HEK293 (cell line): ENCODE measurements around the gene NFE2L2.

Source experiments
- CTCF ChIP-seq: fragments of 450-650 bp; formaldehyde crosslinking; IDR thresholded peaks from 2 replicates; pipeline ENCODE4 v1.5.1; 2016; ENCODE audit warnings: missing biosample characterization, missing genetic modification characterization
- HOXC10 ChIP-seq: sonication (generic); formaldehyde crosslinking; IDR thresholded peaks from 2 replicates; pipeline ENCODE4 v1.8.1; 2023; ENCODE audit warnings: mild to moderate bottlenecking, missing genetic modification reagents
- HOXD13 ChIP-seq: sonication (generic); formaldehyde crosslinking; IDR thresholded peaks from 2 replicates; pipeline ENCODE4 v1.8.0; 2022; ENCODE audit warnings: missing genetic modification reagents, borderline replicate concordance
- INSM2 ChIP-seq: fragments of 450-650 bp; formaldehyde crosslinking; IDR thresholded peaks from 2 replicates; pipeline ENCODE4 v1.5.1; 2016; ENCODE audit warnings: missing biosample characterization, missing genetic modification characterization
- TRIM28 ChIP-seq: IDR thresholded peaks from 2 replicates; pipeline ENCODE4 v1.6.1; 2011; ENCODE audit warnings: low read length, control low read depth, borderline replicate concordance
- ZBTB7A ChIP-seq: fragments of 450-650 bp; formaldehyde crosslinking; IDR thresholded peaks from 2 replicates; pipeline ENCODE4 v1.5.1; 2016; ENCODE audit warnings: low read depth, missing biosample characterization, missing genetic modification characterization
- ZNF155 ChIP-seq: fragments of 450-650 bp; formaldehyde crosslinking; IDR thresholded peaks from 2 replicates; pipeline ENCODE4 v1.5.1; 2016; ENCODE audit warnings: missing biosample characterization, missing genetic modification characterization
- ZNF169 ChIP-seq: fragments of 450-650 bp; formaldehyde crosslinking; IDR thresholded peaks from 2 replicates; pipeline ENCODE4 v1.5.1; 2016; ENCODE audit warnings: missing biosample characterization, missing genetic modification characterization
- ZNF202 ChIP-seq: fragments of 450-650 bp; formaldehyde crosslinking; IDR thresholded peaks from 2 replicates; pipeline ENCODE4 v1.5.1; 2016; ENCODE audit warnings: missing biosample characterization, missing genetic modification characterization, borderline replicate concordance
- ZNF221 ChIP-seq: fragments of 450-650 bp; formaldehyde crosslinking; IDR thresholded peaks from 2 replicates; pipeline ENCODE4 v1.5.1; 2017; ENCODE audit warnings: missing biosample characterization, missing genetic modification characterization, borderline replicate concordance
- ZNF24 ChIP-seq: fragments of 450-650 bp; formaldehyde crosslinking; IDR thresholded peaks from 2 replicates; pipeline ENCODE4 v1.5.1; 2016; ENCODE audit warnings: missing biosample characterization, missing genetic modification characterization
- ZNF274 ChIP-seq, 2 experiments: fragments of 200-500 bp in 1 of 2; fragments of 450-650 bp in 1 of 2; sonication (Bioruptor generic) in 1 of 2; formaldehyde crosslinking in 1 of 2; IDR thresholded peaks; 2 replicates each; pipeline versions ENCODE4 v1.5.1 to v1.6.1; 2014 to 2016; ENCODE audit warnings: borderline replicate concordance in 1 of 2, inconsistent platforms in 1 of 2, low read length in 1 of 2, missing biosample characterization in 1 of 2, missing genetic modification characterization in 1 of 2
- ZNF488 ChIP-seq: fragments of 450-650 bp; formaldehyde crosslinking; IDR thresholded peaks from 2 replicates; pipeline ENCODE4 v1.5.1; 2016; ENCODE audit warnings: missing biosample characterization, missing genetic modification characterization
- ZNF660 ChIP-seq: fragments of 450-650 bp; IDR thresholded peaks from 2 replicates; pipeline ENCODE4 v1.5.1; 2018; ENCODE audit warnings: missing biosample characterization, mild to moderate bottlenecking, missing genetic modification characterization

- TF ChIP-seq CTCF (tag by site-specific recombination) (no peak), INSM2 (tag by site-specific recombination) (no peak), ZBTB7A (no peak), HOXD13 (CRISPR knock-in tag) (no peak), ZNF221 (tag by site-specific recombination) (no peak), ZNF169 (tag by site-specific recombination) (no peak), ZNF24 (tag by site-specific recombination) (no peak), ZNF660 (no peak), TRIM28 (no peak), ZNF488 (no peak), ZNF155 (tag by site-specific recombination) (no peak), ZNF274 (IDR thresholded peaks at IDR 0.05; ENCODE audit: low read length) (no peak), ZNF274 (tag by site-specific recombination; IDR thresholded peaks at IDR 0.05; ENCODE audit: borderline replicate concordance) (no peak), ZNF202 (tag by site-specific recombination) (no peak), HOXC10 (CRISPR knock-in tag) (no peak)
Measured at GRCh38 chr2:177217247-177217843, 47.2 kb downstream of the NFE2L2 start.
